T47D (cell line): Measurements from ENCODE around the gene DOCK1.
A peak's percentile ranks its signal among the peaks of the same experiment; 100 is the strongest.
"Not testable (repeated sequence)": the region's sequence is repeated elsewhere in the genome, so short reads cannot be mapped to it uniquely, and the experiment has no call there.

ENCODE experiments used
- DNase-seq, 2 experiments: peaks; one replicate each; pipeline versions ENCODE4 v3.0.0 to v3.0.0-alpha.2; 2011 to 2012; ENCODE audit warnings: low read depth in 1 of 2, low spot score in 1 of 2
- JUND ChIP-seq: IDR thresholded peaks from 2 replicates; pipeline ENCODE4 v1.6.1; 2012; ENCODE audit warnings: low read depth
- in situ Hi-C: cut with HindIII; loops from 2 replicates; pipeline ENCODE4 v1.10.0; 2016; ENCODE audit warnings: low sequenced_read_pairs, low pct_unique_long_range_greater_than_20kb

DOCK1 gene

DNA sequence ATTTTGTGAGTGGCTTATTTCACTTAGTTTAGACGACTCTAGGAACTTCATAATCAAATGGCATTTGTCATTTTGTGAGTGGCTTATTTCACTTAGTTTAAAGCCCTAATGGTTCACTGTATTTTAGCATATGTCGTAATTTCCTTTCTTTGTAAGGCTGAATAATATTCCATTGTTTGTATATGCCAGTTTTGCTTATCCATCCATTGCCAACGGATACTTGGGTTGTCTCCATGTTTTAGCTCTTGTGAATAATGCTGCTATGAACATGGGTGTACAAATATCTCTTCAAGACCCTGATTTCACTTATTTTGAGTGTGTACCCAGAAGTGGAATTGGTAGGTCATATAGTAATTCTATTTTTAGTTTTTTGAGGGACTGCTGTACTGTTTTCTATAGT is 31.8 kb downstream of the DOCK1 start:
- no peak for TF ChIP-seq JUND
- DNase-seq, result no peak
- in situ Hi-C loops, result no loop called here

GRCh38 chr10:126938121-126938520 is 32.9 kb downstream of the DOCK1 start:
- in situ Hi-C loops, DNase-seq: not testable (repeated sequence)

DNA sequence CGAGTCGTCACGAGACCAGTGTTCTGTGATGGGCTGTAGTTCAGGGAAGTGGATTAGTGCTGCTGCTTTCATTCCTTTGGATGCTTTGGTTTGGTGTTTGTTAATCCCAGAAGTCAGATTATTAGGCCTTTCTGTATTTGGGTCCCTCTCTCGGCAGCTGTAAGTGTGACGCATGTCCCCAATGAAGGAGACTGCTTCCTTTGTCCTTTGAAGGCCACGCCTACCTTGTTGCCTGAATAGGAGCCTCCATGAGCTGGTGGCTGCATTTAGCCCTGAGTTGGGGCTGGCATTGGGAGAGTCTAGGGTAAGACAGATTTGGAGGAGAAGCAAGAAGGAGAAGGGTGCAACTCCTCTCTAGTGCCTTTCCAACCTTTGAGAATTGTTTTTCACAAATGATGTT is 34.5 kb downstream of the DOCK1 start:
- DNase-seq, result no peak
- in situ Hi-C loops, result no loop called here

DNA sequence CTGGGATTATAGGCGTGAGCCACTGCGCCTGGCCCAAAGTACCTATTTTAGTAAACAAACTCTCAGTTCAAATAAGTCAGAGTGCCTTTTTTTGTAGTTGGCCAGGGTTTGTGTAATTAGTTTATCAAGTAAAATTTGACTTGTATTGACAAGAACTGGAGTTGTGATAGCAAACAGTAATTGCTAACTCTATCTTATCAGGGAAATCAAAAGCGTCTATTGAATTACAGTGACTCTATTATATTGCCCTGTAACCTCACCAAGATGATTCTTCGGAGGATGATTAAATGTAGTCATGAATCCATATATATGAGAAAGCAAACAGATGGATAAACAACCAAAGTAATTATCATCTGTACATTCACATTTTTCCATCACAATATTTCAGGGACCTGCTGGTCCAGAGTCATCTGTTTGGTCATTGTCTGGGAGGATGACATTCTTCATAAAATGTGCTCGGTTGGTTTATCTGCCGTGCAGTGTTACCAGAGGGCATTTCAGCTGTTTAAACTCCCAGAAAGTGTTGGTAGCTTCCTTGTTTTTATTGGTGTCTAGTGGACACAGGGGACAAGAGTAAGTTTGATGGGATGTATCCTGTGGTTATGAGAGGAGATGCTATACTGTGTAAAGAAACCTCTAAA is 35.6 kb downstream of the DOCK1 start:
- peak in 1 of 2 experiments; percentile 64 for DNase-seq
- TF ChIP-seq JUND, result no peak
- in situ Hi-C loops, result no loop called here

More for the DNA sequence above, 34.5 kb downstream of the DOCK1 start:
- no peak for TF ChIP-seq JUND

- no peak for DNase-seq
- in situ Hi-C loops, result no loop called here
Measured at GRCh38 chr10:126944191-126944590, 39.0 kb downstream of the DOCK1 start.

GRCh38 chr10:126945351-126946030 is 40.3 kb downstream of the DOCK1 start:
- TF ChIP-seq JUND, result no peak
- no peak for DNase-seq
- in situ Hi-C loops, result no loop called here

More at GRCh38 chr10:126944191-126944590, 39.0 kb downstream of the DOCK1 start:
- no peak for TF ChIP-seq JUND

GRCh38 chr10:126946746-126947145 is 41.5 kb downstream of the DOCK1 start:
- DNase-seq, result no peak
- in situ Hi-C loops, result no loop called here
- TF ChIP-seq JUND, result no peak

DNA sequence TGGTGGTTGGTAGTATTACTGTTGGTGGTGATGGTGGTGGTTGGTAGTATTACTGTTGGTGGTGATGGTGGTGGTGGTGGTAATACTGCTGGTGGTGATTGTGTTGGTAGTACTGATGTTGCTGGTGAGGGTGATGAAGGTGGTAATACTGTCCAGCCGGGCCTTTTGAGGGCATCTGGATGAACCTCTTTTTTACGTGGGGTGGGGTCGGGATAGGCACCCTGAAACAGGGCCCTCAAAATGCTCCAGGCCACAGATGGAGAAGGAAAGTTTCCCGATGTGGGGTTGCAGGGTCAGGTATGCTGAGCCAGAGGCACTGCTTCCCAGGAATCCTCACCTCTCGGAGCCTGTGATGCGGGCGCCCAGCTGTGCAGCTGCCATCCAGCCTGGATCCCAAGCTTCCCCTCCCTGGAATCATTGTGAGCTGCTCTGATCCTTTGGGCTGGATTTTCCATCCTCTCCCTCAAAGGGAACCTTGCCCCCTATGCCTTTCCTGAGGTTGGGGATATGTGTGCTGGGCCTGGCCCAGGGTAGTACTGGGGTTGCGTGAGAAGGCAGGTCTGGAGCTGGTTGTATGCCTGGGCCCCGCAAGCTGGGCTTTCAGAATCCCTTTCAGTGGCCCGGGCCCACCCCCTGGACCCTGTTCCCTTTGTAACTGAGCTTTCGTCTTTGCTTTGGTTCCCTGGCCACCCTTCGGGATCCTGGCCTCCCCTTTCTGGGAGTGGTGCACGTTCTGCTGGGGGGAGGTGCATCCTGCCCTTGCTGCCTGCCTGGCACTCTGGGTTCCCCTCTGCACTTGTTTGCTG is 43.3 kb downstream of the DOCK1 start:
- in situ Hi-C loops, result no loop called here
- no peak for TF ChIP-seq JUND
- DNase-seq, result no peak

GRCh38 chr10:126949161-126949503 is 43.9 kb downstream of the DOCK1 start:
- TF ChIP-seq JUND, result no peak
- in situ Hi-C loops, result no loop called here
- DNase-seq, result no peak

- in situ Hi-C loops, result no loop called here
- no peak for DNase-seq
Measured at GRCh38 chr10:126950401-126951105, 45.3 kb downstream of the DOCK1 start.

GRCh38 chr10:126953886-126954285 is 48.7 kb downstream of the DOCK1 start:
- in situ Hi-C loops, result no loop called here
- DNase-seq, result no peak
- TF ChIP-seq JUND, result no peak

More at GRCh38 chr10:126950401-126951105, 45.3 kb downstream of the DOCK1 start:
- TF ChIP-seq JUND, result no peak

DNA sequence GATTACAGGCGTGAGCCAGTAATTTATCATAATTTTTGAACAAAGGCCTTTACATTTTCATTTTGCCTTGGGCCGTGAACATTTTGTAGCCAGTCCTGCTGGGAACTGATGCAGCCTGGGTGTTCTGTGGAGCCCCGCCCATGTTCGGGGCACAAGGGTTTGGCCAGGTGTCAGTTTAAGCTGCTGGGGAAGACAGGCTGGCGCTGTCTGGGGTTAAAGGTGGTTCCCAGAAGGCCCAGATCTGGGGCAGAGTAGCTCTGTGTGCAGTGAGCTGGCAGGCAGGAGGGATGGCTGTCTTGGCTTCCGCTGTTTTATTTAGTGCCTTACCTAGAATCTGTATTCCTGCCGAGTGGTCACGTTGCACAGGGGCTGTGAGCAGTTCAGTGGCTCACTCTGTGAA is 50.2 kb downstream of the DOCK1 start:
- in situ Hi-C loops, result no loop called here
- no peak for DNase-seq

More for the DNA sequence above, 50.2 kb downstream of the DOCK1 start:
- TF ChIP-seq JUND, result no peak
